ENCODE data around the gene NBPF3. TPM values are rescaled to one million over a fixed set of nuclear protein-coding genes. Genes with fewer than 3 reads are reported as not detected.

NBPF3 gene
- total and polyA plus RNA-seq, 2 experiments from 2014 or later: 2.7 to 18.1 TPM

DNA sequence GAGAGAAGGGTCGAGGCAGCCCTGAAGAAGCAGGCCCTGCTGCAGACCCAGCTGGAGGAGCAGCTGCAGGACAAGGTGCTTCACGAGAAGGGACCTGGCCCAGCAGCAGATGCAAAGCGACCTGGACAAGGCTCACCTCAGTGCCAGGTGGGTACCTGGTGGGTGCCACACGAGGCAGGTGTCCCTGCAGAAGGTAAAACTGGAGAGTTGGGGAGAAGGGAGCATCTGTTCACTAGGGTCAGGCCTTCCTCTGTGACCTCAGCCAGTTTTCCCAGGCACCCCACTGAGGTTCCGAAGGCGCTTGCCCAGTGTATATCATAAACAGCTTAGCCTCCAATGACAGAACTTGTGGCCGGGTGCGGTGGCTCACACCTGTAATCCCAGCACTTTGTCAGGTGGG, 5.5 kb upstream of the NBPF3 start:
- TF ChIP-seq REST (IDR thresholded peaks at IDR 0.05; ENCODE audit: unreplicated experiment): no peak
- no peak for TF ChIP-seq ZNF114 (CRISPR knock-in tag; IDR thresholded peaks at IDR 0.05)
- no peak for TF ChIP-seq EZH2 (IDR thresholded peaks at IDR 0.05; ENCODE audit: low read depth, unreplicated experiment)
- TF ChIP-seq JUNB (IDR thresholded peaks at IDR 0.05; ENCODE audit: unreplicated experiment): no peak
- TF ChIP-seq, protein P1, sequence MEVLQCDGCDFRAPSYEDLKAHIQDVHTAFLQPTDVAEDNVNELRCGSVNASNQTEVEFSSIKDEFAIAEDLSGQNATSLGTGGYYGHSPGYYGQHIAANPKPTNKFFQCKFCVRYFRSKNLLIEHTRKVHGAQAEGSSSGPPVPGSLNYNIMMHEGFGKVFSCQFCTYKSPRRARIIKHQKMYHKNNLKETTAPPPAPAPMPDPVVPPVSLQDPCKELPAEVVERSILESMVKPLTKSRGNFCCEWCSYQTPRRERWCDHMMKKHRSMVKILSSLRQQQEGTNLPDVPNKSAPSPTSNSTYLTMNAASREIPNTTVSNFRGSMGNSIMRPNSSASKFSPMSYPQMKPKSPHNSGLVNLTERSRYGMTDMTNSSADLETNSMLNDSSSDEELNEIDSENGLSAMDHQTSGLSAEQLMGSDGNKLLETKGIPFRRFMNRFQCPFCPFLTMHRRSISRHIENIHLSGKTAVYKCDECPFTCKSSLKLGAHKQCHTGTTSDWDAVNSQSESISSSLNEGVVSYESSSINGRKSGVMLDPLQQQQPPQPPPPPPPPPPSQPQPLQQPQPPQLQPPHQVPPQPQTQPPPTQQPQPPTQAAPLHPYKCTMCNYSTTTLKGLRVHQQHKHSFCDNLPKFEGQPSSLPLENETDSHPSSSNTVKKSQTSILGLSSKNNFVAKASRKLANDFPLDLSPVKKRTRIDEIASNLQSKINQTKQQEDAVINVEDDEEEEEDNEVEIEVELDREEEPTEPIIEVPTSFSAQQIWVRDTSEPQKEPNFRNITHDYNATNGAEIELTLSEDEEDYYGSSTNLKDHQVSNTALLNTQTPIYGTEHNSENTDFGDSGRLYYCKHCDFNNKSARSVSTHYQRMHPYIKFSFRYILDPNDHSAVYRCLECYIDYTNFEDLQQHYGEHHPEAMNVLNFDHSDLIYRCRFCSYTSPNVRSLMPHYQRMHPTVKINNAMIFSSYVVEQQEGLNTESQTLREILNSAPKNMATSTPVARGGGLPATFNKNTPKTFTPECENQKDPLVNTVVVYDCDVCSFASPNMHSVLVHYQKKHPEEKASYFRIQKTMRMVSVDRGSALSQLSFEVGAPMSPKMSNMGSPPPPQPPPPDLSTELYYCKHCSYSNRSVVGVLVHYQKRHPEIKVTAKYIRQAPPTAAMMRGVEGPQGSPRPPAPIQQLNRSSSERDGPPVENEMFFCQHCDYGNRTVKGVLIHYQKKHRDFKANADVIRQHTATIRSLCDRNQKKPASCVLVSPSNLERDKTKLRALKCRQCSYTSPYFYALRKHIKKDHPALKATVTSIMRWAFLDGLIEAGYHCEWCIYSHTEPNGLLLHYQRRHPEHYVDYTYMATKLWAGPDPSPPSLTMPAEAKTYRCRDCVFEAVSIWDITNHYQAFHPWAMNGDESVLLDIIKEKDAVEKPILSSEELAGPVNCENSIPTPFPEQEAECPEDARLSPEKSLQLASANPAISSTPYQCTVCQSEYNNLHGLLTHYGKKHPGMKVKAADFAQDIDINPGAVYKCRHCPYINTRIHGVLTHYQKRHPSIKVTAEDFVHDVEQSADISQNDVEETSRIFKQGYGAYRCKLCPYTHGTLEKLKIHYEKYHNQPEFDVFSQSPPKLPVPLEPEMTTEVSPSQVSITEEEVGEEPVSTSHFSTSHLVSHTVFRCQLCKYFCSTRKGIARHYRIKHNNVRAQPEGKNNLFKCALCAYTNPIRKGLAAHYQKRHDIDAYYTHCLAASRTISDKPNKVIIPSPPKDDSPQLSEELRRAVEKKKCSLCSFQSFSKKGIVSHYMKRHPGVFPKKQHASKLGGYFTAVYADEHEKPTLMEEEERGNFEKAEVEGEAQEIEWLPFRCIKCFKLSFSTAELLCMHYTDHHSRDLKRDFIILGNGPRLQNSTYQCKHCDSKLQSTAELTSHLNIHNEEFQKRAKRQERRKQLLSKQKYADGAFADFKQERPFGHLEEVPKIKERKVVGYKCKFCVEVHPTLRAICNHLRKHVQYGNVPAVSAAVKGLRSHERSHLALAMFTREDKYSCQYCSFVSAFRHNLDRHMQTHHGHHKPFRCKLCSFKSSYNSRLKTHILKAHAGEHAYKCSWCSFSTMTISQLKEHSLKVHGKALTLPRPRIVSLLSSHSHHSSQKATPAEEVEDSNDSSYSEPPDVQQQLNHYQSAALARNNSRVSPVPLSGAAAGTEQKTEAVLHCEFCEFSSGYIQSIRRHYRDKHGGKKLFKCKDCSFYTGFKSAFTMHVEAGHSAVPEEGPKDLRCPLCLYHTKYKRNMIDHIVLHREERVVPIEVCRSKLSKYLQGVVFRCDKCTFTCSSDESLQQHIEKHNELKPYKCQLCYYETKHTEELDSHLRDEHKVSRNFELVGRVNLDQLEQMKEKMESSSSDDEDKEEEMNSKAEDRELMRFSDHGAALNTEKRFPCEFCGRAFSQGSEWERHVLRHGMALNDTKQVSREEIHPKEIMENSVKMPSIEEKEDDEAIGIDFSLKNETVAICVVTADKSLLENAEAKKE (CRISPR knock-in tag; IDR thresholded peaks at IDR 0.05): no peak
- TF ChIP-seq POLR2AphosphoS5 (IDR thresholded peaks at IDR 0.05; ENCODE audit: low read depth): no peak
- no peak for TF ChIP-seq NANOG (IDR thresholded peaks at IDR 0.05; ENCODE audit: borderline replicate concordance)
- no peak for TF ChIP-seq ZNF331 (CRISPR knock-in tag; IDR thresholded peaks at IDR 0.05; ENCODE audit: low read depth)
- no peak for TF ChIP-seq CREB1 (CRISPR knock-in tag; IDR thresholded peaks at IDR 0.05; ENCODE audit: low read depth)
- TF ChIP-seq STAT1 (IDR thresholded peaks at IDR 0.05; ENCODE audit: unreplicated experiment): no peak
- Histone ChIP-seq H3K27ac (ENCODE audit: low read depth) (no peak overlapping the region), H3K4me3 (no peak overlapping the region), H4K20me1 (replicated peaks; ENCODE audit: insufficient read depth) (no peaks in the 10 kb centered on the region), H3K4me1 (ENCODE audit: insufficient read depth) (no peaks in the 10 kb centered on the region; the same call in 1 of the 2 replicates), H3K36me3 (ENCODE audit: insufficient read depth) (no peaks in the 10 kb centered on the region), H3K27me3 (ENCODE audit: insufficient read depth) (peaks cover 36% of the 10 kb centered on the region), H3K9me2 (ENCODE audit: insufficient read depth) (no peaks in the 10 kb centered on the region), H3K4me2 (no peak overlapping the region), H2AFZ (no peak overlapping the region), H3F3A (replicated peaks; ENCODE audit: low read depth) (no peaks in the 10 kb centered on the region), H3K79me2 (replicated peaks; ENCODE audit: insufficient read depth) (no peaks in the 10 kb centered on the region)
- H3K9me3 Mint-ChIP-seq: no peaks in the 10 kb centered on the region
- peaks cover 36% of the 10 kb centered on the region for H3K27me3 Mint-ChIP-seq (ENCODE audit: insufficient read depth, low read depth, poor library complexity)
- DNase-seq (ENCODE audit: low spot score): no peak
- no peak overlapping the region for H3K27ac Mint-ChIP-seq
- H3K36me3 Mint-ChIP-seq (ENCODE audit: low read depth): no peaks in the 10 kb centered on the region
- peaks cover 2% of the 10 kb centered on the region; the same call in 1 of the 3 replicates for H3K4me1 Mint-ChIP-seq
- H3K4me3 Mint-ChIP-seq: no peak overlapping the region
- ATAC-seq: no peak
